HCT116 (cell line): ENCODE measurements around the gene COX6A2. TPM values are rescaled to one million over a fixed set of nuclear protein-coding genes. Genes with fewer than 3 reads are reported as not detected.

ENCODE experiments used
- ATAC-seq: fragments of 200-7000 bp; cut with Tn5 transposase; 2 replicates; pipeline ENCODE4 v1.9.1; 2020; ENCODE audit warnings: mild to moderate bottlenecking, moderate library complexity
- BruUV-seq: library from RNA; stranded (reverse); fragments of 400-500 nt; replicated peaks from 2 replicates; lab custom pipeline; 2021; lab: Mats Ljungman, UMichigan
- CTCF ChIA-PET: fragments of 300-600 bp; sonication (Branson Sonifier 250); formaldehyde crosslinking; loops from one replicate; lab custom pipeline; 2021; ENCODE audit warnings: antibody characterized with exemption; lab: Charles Lee
- POLR2A ChIA-PET: fragments of 300-600, 350-600 bp; sonication (Branson Sonifier 250); formaldehyde crosslinking; loops from one replicate; lab custom pipeline; 2021; ENCODE audit warnings: antibody characterized with exemption; lab: Charles Lee
- RAD21 ChIA-PET, 2 experiments: fragments of 300-600 bp; sonication (Branson Sonifier 250); formaldehyde crosslinking; loops; one replicate each; lab custom pipeline; 2023; ENCODE audit warnings: low total read pairs in 2 of 2; ENCODE audit not compliant: uncharacterized antibody in 2 of 2, unreplicated experiment in 2 of 2, low non-redundant PET in 1 of 2; lab: Charles Lee
- DNase-seq: peaks from one replicate; pipeline ENCODE4 v3.0.0-alpha.2; 2010; ENCODE audit warnings: low read depth, low spot score
- H2AFZ ChIP-seq: fragments of 200-600 bp; shearing (Covaris generic), sonication (generic); 2 replicates; pipeline ENCODE4 v1.6.1; 2017; ENCODE audit warnings: low read depth, mixed run types, mixed read lengths, antibody characterized with exemption, low read length; ENCODE audit not compliant: poor library complexity, severe bottlenecking
- H3K27ac ChIP-seq: 2 replicates; pipeline ENCODE4 v1.5.1; 2012; ENCODE audit warnings: low read depth, low read length
- H3K27me3 ChIP-seq: fragments of 200-600 bp; sonication (generic); 2 replicates; pipeline ENCODE4 v1.6.1; 2016; ENCODE audit warnings: mixed run types, low read length, mixed read lengths; ENCODE audit not compliant: insufficient read depth
- H3K36me3 ChIP-seq, 2 experiments: fragments of 200-500 bp in 1 of 2; fragments of 200-600 bp in 1 of 2; sonication (Bioruptor generic) in 1 of 2; sonication (generic) in 1 of 2; 2 replicates each; pipeline versions ENCODE4 v1.5.1 to v1.6.1; 2014 to 2016; ENCODE audit warnings: low read length in 2 of 2, inconsistent platforms in 1 of 2, mixed read lengths in 1 of 2, mixed run types in 1 of 2; ENCODE audit not compliant: insufficient read depth in 2 of 2, control insufficient read depth in 1 of 2
- H3K4me1 ChIP-seq, 2 experiments: fragments of 200-600 bp in 1 of 2; sonication (generic) in 1 of 2; 2 replicates each; pipeline versions ENCODE4 v1.5.1 to v1.6.1; 2012 to 2017; ENCODE audit warnings: low read length in 2 of 2, inconsistent platforms in 1 of 2, mild to moderate bottlenecking in 1 of 2, mixed read lengths in 1 of 2, mixed run types in 1 of 2, moderate library complexity in 1 of 2; ENCODE audit not compliant: insufficient read depth in 2 of 2, control insufficient read depth in 1 of 2
- H3K4me2 ChIP-seq: fragments of 200-600 bp; sonication (generic); 2 replicates; pipeline ENCODE4 v1.6.1; 2017; ENCODE audit warnings: mixed run types, low read length, mixed read lengths
- H3K4me3 ChIP-seq, 2 experiments: fragments of 200-600 bp in 1 of 2; sonication (generic) in 1 of 2; replicated peaks in 1 of 2; 2 replicates each; pipeline ENCODE4 v1.5.1; 2011 to 2016; ENCODE audit warnings: low read length in 2 of 2, control low read depth in 1 of 2, low read depth in 1 of 2, mild to moderate bottlenecking in 1 of 2, mixed read lengths in 1 of 2, mixed run types in 1 of 2
- H3K79me2 ChIP-seq: fragments of 200-600 bp; sonication (generic); 2 replicates; pipeline ENCODE4 v1.6.1; 2017; ENCODE audit warnings: mild to moderate bottlenecking, mixed run types, low read length, moderate library complexity, mixed read lengths; ENCODE audit not compliant: insufficient read depth
- H3K9ac ChIP-seq: fragments of 200-600 bp; sonication (generic); 2 replicates; pipeline ENCODE4 v1.6.1; 2016; ENCODE audit warnings: low read length, mixed read lengths
- H3K9me2 ChIP-seq: fragments of 200-600 bp; sonication (generic), shearing (Covaris generic); 2 replicates; pipeline ENCODE4 v1.6.1; 2017; ENCODE audit warnings: mixed run types, mild to moderate bottlenecking, moderate library complexity; ENCODE audit not compliant: insufficient read depth
- H3K9me3 ChIP-seq, 2 experiments: fragments of 200-500 bp in 1 of 2; fragments of 200-600 bp in 1 of 2; sonication (Bioruptor generic) in 1 of 2; sonication (generic) in 1 of 2; 2 replicates each; pipeline ENCODE4 v1.6.1; 2014 to 2017; ENCODE audit warnings: low read length in 2 of 2, mixed read lengths in 2 of 2, inconsistent platforms in 1 of 2, low read depth in 1 of 2, mild to moderate bottlenecking in 1 of 2, mixed run types in 1 of 2, moderate library complexity in 1 of 2; ENCODE audit not compliant: control insufficient read depth in 1 of 2, insufficient read depth in 1 of 2
- H4K20me1 ChIP-seq: fragments of 200-600 bp; sonication (generic), shearing (Covaris generic); 2 replicates; pipeline ENCODE4 v1.6.1; 2017; ENCODE audit warnings: mixed run types, mild to moderate bottlenecking, moderate library complexity; ENCODE audit not compliant: insufficient read depth
- ATF3 ChIP-seq: IDR thresholded peaks from 2 replicates; pipeline ENCODE4 v1.6.1; 2012
- CBX3 ChIP-seq: IDR thresholded peaks from 2 replicates; pipeline ENCODE4 v1.6.1; 2012; ENCODE audit warnings: low read depth
- CTCF ChIP-seq, 3 experiments: fragments of 200-600 bp in 1 of 3; sonication (generic) in 1 of 3; IDR thresholded peaks in 2 of 3; conservative IDR thresholded peaks in 1 of 3; 2 replicates each; pipeline ENCODE4 v1.5.1; 2012 to 2017; ENCODE audit warnings: low read depth in 2 of 3, low read length in 2 of 3, antibody characterized with exemption in 1 of 3, borderline replicate concordance in 1 of 3, control low read depth in 1 of 3, mild to moderate bottlenecking in 1 of 3, mixed read lengths in 1 of 3, mixed run types in 1 of 3, moderate library complexity in 1 of 3; ENCODE audit not compliant: insufficient read depth in 1 of 3
- ELF1 ChIP-seq: IDR thresholded peaks from 2 replicates; pipeline ENCODE4 v1.6.1; 2012; ENCODE audit warnings: low read depth, borderline replicate concordance
- EZH2phosphoT487 ChIP-seq: fragments of 200-600 bp; IDR thresholded peaks from 2 replicates; pipeline ENCODE4 v1.6.1; 2018; ENCODE audit warnings: antibody characterized with exemption, borderline replicate concordance
- FOSL1 ChIP-seq: IDR thresholded peaks from 2 replicates; pipeline ENCODE4 v1.6.1; 2012; ENCODE audit warnings: low read depth
- JUND ChIP-seq: IDR thresholded peaks from 2 replicates; pipeline ENCODE4 v1.6.1; 2012
- MAX ChIP-seq: IDR thresholded peaks from 2 replicates; pipeline ENCODE4 v1.6.1; 2012
- POLR2AphosphoS5 ChIP-seq: IDR thresholded peaks from 2 replicates; pipeline ENCODE4 v1.6.1; 2011; ENCODE audit warnings: mild to moderate bottlenecking, low read depth, low read length, moderate library complexity
- RAD21 ChIP-seq: IDR thresholded peaks from 2 replicates; pipeline ENCODE4 v1.6.1; 2012; ENCODE audit warnings: low read depth, mild to moderate bottlenecking
- SRF ChIP-seq: IDR thresholded peaks from 2 replicates; pipeline ENCODE4 v1.6.1; 2012; ENCODE audit warnings: low read depth
- TCF7L2 ChIP-seq: IDR thresholded peaks from 2 replicates; pipeline ENCODE4 v1.7.0; 2011; ENCODE audit warnings: borderline replicate concordance, inconsistent platforms; ENCODE audit not compliant: insufficient read depth, insufficient read length; ENCODE audit errors: extremely low read depth
- YY1 ChIP-seq: IDR thresholded peaks from 2 replicates; pipeline ENCODE4 v1.6.1; 2011; ENCODE audit warnings: low read length, low read depth, moderate library complexity, mild to moderate bottlenecking; ENCODE audit not compliant: insufficient replicate concordance; ENCODE audit errors: extremely low read depth
- ZBTB33 ChIP-seq: IDR thresholded peaks from 2 replicates; pipeline ENCODE4 v1.6.1; 2011; ENCODE audit warnings: mild to moderate bottlenecking, low read length, moderate library complexity; ENCODE audit not compliant: insufficient replicate concordance; ENCODE audit errors: extremely low read depth
- ZFX ChIP-seq: fragments of 450-650 bp; IDR thresholded peaks from 2 replicates; pipeline ENCODE4 v1.6.1; 2017
- intact Hi-C: fragments of 100-400 bp; cut with micrococcal nuclease; formaldehyde crosslinking; loops from 2 replicates; pipeline ENCODE4 v1.10.0; 2022
- total RNA-seq: library from RNA; stranded (reverse); gene quantifications from one replicate; pipeline ENCODE4 v1.2.1, GENCODE V29; 2021; ENCODE audit not compliant: unreplicated experiment

COX6A2 gene
- total RNA-seq, 1 experiment from 2014 or later: not detected

GRCh38 chr16:31423241-31423640 lies 4.9 kb downstream of the COX6A2 start:
- ChIA-PET POLR2A (no interaction called here), RAD21 (no interaction called here), CTCF (no interaction called here)
- BruUV-seq: no TSS peak
- no peaks in the 10 kb centered on the region for H4K20me1 ChIP-seq
- H3K4me2 ChIP-seq: no peak overlapping the region
- no peaks in the 10 kb centered on the region for H3K9me3 ChIP-seq
- H2AFZ ChIP-seq: no peak overlapping the region
- intact Hi-C loops: no loop called here
- TF ChIP-seq CTCF (IDR thresholded peaks at IDR 0.05 in 2 of 3, conservative IDR thresholded peaks at IDR 0.05 in 1 of 3; ENCODE audit: borderline replicate concordance in 1 of 3, insufficient read depth in 1 of 3, low read depth in 2 of 3, low read length in 2 of 3): no peak
- TF ChIP-seq RAD21: no peak
- peaks cover 9% of the 10 kb centered on the region; the same call in 1 of the 2 replicates for H3K27me3 ChIP-seq
- no peak for DNase-seq
- H3K9me2 ChIP-seq: no peaks in the 10 kb centered on the region
- H3K4me1 ChIP-seq: no peaks in the 10 kb centered on the region
- H3K36me3 ChIP-seq: no peaks in the 10 kb centered on the region
- ATAC-seq: no peak
- H3K9ac ChIP-seq: no peak overlapping the region
- H3K79me2 ChIP-seq: no peaks in the 10 kb centered on the region
- H3K4me3 ChIP-seq: no peak overlapping the region
- no peak overlapping the region for H3K27ac ChIP-seq

GRCh38 chr16:31421587-31421986 lies 6.6 kb downstream of the COX6A2 start:
- DNase-seq (no peak), ATAC-seq (no peak)
- Histone ChIP-seq H3K27ac (no peak overlapping the region), H3K79me2 (no peaks in the 10 kb centered on the region), H3K27me3 (peaks cover 9% of the 10 kb centered on the region; the same call in 1 of the 2 replicates), H3K4me2 (no peak overlapping the region), H3K4me1 (no peaks in the 10 kb centered on the region), H2AFZ (no peak overlapping the region), H3K9me2 (no peaks in the 10 kb centered on the region), H4K20me1 (no peaks in the 10 kb centered on the region), H3K36me3 (no peaks in the 10 kb centered on the region), H3K9ac (no peak overlapping the region), H3K4me3 (no peak overlapping the region), H3K9me3 (no peaks in the 10 kb centered on the region)
- BruUV-seq: no TSS peak
- RAD21 ChIA-PET: no interaction called here
- CTCF ChIA-PET: no interaction called here
- POLR2A ChIA-PET: no interaction called here
- intact Hi-C loops: no loop called here
- TF ChIP-seq CBX3 (no peak), SRF (no peak), POLR2AphosphoS5 (no peak), TCF7L2 (no peak), FOSL1 (no peak), ATF3 (no peak), ZFX (no peak), ZBTB33 (no peak), YY1 (no peak), RAD21 (no peak), MAX (no peak), JUND (no peak), ELF1 (no peak), EZH2phosphoT487 (no peak)
